Activated CD8-positive, alpha-beta memory T cell treated with anti-CD3 and anti-CD28 coated beads, Interleukin-2, amount 50 U/mL, for 24 hours (primary cell): Measurements from ENCODE around the gene GLIS1.

Experiments used
- DNase-seq: peaks from one replicate; pipeline ENCODE4 v3.0.0-alpha.2; 2020; ENCODE audit errors: extremely low read depth

Gene GLIS1

DNA sequence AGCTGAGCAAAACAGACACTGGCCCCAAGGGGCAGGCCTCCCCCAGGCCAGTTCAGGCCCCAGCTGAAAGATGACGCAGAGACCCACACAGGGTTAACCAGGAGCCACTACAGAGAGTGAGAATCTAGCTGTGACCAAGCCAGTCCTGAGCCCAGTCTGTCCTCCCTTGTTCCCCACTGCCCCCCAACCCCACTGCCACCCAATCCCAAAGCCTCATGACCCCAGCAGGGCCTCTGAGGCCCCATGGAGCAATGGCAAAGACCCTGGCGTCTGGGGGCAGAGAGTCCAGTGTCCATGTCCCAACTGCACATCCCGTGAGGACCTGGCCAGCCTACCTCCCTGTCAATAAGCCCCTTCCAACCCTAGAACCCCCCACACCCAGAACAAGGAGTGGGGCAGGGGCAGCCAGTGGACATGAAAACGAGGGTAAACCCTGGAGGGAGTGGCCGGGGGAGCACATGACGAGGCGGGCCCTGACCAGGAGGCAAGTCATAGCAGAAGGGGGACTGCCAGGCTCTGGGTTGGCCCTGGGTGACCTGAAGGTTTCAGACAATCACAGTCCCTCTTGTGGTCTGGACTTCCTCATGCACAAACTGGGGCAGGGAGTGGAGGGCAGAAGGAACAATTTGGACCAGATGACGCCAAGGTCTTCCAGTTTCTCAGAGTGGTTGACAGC, 100.5 kb downstream of the GLIS1 start:
- no peak for DNase-seq

DNA sequence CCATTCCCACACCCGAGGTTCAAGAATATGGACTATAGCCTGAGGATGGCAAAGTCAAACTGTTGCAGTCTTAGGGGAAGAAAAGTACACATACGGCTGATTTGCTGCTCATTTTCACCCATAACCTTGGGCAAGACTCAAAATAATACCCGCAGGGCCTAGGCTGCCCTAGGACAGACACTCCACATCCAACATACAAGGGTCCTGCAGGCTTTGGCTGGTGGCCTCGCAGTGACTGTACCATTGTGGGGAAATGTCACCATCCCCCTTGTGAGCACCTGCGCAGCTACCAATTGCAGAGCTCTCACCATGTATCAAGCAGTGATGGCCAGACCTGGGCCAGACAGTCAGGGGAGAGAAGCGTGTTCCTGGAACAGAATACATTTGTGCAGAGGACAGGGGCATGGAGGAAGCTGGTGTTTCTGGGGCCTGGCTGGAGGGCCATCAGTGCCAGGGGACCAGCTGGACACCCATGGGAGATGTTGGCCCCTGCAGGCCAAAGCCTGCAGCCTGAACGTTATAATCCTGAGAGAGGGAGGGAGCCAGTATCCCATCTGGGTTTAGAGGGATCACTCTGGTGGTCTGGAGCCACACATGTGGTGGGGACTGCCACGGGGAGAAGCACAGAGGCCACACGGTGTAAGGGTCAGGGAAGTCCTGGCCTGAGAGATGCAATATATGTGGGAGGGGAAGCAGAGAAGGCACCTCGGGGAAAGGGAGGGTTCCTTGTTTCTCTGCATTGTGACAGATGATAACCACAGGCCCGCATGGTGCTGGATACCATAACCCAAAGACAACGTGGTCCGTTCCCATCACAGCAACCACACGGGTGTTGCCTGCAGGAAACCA, 101.2 kb downstream of the GLIS1 start:
- no peak for DNase-seq

DNA sequence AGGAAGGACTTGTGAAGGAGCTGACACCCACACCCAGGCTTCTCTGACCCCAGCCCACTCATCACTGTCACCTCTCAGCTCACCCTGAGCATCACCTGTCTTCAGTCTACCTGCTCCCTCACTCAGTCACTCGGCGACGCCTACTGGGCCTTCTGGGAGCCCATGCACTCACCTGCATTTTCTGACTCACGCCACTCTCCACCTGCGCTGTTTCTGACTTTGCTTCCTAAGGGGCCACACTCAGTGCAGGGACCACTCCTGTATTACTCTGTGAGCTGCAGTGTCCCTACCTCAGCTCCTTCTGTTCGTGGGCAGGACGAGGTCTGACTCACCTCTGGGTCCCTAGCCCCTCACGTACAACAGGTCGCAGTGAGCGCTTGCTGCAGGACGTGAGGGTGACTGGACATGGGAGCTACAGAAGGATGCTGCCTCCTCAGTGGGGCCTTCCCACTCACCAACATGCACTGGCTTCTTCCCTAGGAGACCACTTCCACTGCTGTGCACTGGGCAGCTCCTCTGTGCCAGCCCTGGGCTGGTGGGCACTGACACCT, 102.3 kb downstream of the GLIS1 start:
- DNase-seq = no peak

DNA sequence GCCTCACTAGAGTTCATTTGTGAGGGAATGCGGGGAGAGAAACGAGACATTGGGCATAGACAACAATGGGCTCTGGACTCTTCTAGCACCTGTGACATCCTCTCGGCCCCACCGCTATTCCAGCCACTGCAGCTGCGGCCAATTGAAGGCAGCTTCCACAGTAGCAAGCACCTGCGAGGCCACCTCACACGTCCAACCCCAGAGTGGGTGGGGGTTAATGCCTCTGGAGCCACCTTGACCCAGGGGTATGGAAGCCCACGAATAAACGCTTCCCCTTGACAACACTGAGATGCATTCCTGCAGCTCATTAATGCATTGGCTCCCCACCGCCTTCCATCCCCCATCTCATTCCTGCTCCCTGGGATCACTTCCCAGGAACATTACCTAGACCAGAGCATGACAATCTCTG, 104.4 kb downstream of the GLIS1 start:
- no peak for DNase-seq

DNA sequence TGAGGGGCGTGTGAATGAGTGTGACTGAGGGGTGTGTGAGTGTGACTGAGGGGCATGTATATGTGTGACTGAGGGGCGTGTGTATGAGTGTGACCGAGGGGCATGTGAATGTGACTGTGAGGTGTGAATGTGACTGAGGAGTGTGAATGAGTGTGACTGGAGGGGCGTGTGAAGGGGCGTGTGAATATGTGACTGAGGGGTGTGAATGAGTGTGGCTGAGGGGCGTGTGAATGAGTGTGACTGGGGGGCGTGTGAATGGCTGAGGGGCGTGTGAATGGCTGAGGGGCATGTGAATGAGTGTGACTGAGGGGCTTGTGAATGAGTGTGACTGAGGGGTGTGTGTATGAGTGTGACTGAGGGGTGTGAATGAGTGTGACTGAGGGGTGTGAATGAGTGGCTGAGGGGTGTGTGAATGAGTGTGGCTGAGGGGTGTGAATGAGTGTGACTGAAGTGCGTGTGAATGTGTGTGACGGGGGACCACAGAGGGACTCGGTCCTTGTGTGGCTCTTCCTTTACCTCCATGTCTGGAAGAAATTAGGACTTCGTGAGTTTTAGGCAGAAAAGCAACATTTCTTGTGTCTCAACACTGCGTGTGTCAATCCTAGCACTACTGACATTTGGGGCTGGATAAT, 105.8 kb downstream of the GLIS1 start:
- no peak for DNase-seq

DNA sequence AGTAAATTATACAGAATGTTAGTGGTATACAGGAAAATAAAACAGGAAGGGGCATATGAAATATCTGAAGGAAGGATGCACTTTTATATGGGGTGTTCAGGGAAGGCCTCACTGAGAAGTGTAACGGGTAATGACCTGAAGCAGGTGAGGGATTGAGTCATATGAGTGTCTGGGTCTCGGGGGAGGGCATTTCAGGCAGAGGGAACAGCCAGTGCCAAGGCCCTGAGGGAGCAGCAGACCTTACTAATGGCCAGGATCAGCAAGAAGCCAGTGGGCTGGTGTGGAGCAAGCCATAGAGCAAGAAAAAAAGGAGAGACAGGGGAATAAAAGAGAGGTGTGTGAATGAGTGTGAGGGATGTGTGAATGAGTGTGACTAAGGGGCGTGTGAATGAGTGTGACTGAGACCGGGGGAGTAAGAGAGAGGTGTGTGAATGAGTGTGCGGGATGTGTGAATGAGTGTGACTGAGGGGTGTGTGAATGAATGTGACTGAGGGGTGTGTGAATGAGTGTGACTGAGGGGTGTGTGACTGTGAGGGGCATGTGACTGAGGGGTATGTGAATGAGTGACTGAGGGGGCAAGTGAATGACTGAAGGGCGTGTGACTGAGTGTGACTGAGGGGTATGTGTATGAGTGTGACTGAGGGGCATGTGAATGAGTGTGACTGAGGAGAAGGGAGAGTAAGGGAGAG, 107.2 kb downstream of the GLIS1 start:
- no peak for DNase-seq

DNA sequence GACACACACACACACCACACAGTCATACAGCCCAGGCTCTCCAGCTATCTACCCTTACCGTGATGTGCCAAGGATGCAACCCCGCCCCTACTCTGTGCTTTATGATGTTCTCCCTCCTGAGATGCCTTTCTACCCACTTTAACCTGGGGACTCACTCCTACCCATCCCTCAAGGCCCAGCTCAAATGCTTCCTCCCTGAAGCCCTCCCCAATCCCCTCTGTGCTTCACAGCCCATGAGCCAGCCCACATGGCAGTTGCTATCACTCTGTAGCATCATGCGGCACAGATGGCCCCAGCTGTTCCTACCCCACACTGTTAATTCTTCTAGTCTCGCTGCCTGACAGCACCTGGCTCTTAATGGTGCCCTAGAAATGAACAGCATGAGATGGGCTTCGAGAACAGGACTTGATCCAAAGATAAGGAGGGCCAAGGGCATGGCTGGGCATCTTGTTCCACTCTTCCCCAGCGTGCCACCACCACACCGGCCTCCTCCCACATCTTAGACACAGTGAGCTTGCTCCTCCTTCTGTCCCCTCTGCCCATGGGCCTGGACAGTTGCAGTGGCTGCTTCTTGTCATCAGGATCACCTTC, 109.8 kb downstream of the GLIS1 start:
- DNase-seq = no peak

DNA sequence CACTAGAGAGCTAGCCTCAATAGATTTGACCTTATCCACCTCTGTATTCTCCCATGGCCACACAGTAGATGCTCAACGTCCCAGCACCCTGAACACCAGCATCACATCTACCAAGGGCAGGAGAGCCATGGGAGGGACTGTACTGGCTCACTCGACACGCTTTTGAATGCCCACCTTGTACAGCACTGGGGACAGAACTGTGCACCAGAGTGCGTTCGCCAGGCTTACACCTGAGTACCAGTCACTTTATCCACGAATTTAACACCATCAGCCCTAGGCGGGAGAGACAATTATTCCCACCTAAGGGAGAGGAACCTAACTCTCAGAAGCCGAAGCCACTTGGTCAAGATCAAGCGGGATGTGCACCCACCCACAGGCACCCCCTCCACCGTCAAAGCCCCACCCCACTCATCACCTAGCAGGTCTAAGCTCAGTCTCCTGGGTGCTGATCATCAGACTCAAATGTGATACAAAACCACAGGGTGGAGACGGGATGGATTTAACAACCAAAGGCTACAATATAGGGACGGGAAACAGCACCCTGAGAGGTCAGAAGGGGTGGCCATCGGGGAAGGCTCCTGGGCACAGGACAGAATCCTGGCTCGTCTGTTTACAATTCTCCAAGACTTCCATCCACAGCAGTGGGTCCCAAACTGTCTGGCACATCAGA, 110.5 kb downstream of the GLIS1 start:
- DNase-seq = no peak

DNA sequence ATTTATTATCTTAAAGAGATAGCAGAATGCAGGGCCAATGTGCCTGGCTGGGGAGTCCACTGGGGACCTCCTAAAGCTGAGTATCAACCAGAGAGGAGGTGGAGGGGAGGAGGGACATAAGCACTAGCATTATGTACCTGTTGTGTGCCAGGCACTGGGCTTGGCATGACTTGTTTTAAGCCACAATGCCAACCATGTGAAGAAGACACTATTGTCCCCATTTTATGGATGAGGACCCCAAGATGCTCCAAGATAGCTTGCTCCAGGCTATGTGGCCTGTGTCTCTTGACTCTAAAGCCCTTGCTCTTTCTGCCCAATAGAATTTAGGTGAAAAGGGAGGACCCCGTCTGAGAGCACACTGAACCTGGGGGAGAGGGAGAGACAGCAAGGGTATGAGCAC, 111.3 kb downstream of the GLIS1 start:
- DNase-seq = no peak

DNA sequence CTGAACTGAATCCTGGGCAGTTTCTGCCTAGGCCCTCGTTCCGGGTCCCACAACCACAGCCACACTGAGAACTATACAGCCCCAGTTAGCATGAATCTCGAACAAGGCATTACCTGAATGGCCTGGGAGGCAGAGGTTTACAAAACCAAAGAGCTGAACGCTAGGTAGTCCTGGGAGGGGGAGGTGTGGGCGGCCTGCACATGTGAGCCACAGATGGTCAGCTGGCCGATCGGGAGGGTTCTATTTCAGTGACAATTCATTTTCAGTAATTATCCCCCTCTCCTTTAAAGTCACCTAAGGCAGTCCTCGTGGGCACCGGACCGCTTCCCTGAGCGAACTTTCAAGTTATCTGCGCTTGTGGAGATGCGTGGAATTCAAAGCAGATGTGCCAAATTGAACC, 111.9 kb downstream of the GLIS1 start:
- no peak for DNase-seq

DNA sequence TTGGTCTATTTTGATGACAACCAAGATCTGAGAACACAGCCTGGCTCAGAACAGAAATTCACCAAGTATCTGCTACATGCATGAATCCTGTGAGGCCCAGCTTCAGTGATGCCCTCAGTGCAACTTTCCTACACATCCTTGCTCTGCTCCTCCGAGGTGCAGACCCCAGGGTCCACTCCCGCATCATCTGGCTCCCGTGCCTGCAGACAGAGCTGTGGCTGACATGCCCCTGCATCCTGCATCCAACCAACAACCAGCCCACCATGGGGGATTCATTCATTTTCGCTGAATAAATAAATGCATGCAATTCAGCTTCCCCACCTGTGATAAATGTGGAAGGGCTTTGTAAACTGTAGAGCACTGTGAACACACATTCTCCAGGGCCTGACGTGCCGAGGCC, 112.3 kb downstream of the GLIS1 start:
- no peak for DNase-seq

DNA sequence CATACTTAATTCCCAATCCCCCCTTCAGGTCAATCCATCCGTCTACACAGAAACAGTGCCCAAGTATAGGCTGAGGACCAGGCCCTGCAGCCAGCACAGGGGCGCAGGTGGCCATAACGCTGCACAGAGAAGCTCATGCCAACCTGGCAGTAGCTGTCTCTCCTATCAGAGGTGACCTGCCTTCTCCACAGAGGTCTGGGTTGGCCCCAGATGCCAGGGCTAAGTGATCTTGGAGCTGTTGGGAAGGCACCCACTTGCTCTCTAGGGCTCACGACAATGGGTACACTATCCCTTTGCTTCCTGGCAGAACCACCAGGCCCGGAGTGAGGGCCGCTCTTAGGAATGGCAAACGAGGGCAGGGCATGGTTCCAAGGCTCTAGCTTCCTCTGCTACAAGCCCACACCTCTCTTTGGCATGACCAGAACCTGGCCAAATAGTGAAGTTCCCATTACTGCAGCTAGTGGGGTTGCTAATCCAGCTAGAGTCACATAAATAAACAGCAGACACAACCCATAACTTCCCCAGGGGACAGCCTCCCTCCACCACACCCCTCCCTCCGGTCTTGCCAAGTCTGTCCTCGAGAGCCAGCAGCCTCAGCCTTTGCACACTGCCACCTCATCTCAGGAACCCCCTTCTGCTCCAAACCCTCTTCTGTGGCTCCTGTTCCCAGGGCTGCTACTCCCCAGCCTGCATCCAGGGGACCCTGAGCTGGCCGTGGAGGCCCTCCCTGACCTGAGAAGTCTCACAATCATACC, 113.0 kb downstream of the GLIS1 start:
- no peak for DNase-seq

DNA sequence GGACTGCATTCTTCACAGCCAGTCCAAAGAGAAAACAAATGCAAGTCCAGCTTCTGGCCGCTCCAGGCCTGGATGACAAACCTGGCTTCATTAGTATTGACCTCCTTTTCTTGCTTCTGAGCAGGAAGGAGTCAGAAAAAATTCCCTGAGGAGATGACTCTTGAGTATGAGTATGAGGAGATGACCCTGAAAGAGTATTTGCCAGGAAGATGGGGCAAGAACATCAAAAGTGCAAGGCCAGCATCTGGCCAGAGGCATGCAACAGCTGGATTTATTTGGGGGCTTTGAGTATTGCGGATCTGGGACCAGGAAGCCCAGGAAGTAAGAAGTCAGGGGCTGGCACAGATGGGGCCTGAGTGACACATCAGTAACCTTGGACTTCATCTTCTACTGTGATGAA, 113.9 kb downstream of the GLIS1 start:
- no peak for DNase-seq

DNA sequence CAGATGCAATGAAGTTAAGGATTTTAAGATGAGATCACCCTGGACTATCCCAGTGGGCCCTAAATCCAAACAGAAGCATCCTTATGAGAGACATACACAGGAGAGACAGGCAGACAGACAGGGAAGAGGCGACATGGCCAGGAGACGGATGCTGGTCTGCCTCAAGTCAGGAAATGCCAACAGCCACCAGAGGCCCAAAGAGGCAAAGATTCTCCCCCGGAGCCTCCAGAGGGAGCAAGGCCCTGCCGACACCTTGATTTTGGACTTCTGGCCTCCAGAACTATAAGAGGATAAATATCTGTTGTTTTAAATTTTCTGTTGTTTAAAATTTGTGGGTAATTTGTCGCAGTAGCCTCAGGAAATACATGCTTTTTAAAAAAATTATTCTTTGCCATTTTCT, 116.4 kb downstream of the GLIS1 start:
- DNase-seq = no peak

DNA sequence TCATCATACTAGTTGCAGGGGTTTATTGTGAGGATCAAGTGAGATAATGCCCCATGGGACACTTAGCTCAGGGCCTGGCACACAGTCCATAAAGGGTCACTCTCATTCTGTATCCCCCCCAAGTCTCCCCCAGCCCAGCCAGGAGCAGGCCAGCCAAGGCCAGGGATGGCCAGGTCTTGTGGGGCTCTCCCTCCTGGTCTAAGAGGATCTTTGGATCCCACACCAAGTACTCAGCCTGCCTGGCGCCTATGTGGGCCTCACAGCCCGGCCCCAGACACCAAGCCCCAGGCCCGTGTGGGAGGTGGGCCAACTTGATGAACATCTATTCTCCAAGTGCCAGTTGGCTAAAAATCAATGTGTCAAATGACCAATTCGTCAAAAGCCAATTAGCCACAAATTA, 117.8 kb downstream of the GLIS1 start:
- DNase-seq = no peak

DNA sequence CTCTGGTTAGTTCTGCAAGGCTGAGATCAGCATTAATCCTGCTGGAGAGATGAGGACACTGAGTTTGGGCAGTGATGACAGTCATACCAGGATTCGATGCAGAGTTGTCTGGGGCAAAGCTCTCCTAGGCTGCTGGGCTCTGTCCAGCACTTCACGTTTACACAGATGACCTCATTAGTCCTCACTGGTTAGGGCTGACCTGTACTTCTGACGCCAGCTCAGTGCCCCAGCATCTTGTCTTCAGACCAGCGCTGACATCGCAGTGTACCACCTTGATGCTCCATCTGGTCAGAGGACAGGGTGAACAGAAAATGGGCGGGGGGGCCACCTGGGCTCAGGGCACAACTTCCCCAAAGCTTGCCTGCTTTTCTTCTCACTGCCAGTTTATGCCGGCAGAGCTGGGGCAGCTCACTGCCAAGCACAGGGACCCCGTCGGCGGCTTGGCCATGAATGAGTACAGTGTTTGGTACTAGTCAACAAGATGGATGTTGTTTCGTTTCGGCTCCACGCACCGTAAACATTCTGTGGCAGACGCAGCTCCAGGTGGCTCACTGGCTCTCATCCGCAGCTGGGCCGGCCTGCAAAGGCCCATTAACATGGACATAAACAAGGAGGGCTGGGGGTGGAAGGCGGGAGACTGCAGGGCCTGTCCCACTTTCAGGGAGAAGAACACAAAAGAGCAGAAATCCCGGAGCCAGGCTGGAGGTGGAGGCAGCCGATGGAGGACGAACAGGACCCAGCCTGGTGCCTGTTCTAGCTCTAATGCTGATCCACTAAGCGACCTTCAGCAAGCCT, 118.7 kb downstream of the GLIS1 start:
- no peak for DNase-seq

DNA sequence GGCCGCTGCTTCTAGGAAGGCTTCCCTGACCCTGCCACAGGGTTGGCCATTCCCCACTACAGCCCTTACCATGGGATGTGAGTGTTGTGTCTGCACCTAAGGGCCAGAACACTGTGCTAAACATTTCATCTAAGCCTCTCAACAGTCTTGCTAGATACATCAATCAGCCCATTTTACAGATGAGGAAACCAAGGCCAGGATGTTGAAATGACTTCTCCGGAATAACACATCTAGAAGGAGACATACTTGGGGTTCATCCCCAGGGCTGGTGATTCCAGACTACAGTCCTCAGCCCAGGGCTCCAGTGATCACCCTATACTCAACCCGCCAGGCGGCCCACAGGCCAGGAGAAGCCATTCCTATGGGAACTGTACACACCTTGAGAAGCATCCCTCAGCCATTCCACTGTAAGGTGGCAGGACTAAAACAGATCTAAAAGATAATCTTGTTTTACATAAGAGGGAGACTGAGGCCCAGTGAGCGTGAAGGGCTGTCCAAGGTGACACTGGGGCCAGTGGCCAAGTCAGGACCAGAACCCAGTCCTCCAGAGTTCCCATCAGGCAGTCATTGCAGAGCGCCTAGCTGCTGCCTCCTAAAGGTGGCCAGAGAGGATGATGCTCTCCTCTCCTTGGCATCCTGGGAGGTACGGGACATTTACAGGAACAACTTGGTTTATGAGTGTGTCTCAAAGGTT, 119.5 kb downstream of the GLIS1 start:
- no peak for DNase-seq

DNA sequence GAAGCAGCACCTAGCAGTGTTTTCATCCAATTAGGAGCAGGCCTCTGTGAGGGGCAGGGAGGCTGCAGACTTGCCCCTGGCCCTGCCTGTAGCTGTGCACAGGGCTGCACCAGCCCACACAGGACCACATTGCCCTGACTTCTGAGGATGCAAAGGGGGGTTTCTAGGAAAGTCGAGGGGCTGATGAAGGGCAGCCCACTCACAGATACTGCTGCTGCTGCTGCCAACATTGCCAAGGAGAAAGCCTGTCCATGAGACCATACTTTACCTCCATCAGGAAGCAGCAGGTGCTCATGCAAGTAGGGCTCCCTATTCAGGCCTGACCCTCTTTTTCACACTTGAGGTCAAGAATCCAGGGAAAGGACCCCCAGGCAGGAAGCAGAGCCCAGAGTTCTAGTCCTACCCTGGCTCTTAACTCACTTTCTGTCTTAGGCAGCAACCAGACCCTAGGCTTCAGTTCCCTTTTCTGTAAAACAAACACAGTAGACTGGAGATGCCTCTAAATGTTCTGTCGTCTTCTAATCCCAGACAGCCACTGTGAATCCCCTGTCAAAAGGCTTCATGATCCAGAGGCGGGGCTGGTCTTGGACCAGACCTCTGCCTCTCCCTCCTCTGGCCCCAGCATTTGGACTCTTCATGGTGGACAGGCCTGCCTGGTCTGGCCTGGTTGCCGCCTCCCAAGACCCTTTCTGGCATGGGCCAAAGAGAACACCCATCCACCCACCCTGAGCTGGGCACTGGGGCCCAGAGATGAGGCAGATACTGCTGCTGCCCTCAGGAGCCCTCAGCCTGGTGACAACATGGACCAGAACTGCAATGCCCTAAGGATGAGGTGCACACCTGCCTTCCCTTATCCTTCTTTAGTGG, 120.2 kb downstream of the GLIS1 start:
- no peak for DNase-seq
